Activated T-helper 1 cell treated with Interleukin-2 at 50 U/mL for 16 hours (primary cell): Measurements from ENCODE around the gene OCSTAMP.

Source experiments
- DNase-seq: peaks from one replicate; pipeline ENCODE4 v3.0.0-alpha.2; 2020; ENCODE audit warnings: low read depth

OCSTAMP gene

GRCh38 chr20:46512943-46513844 lies 37.3 kb downstream of the OCSTAMP start, which contains the start of gene ZNF334:
ZNF334 (minus strand) TSS chr20:46513559; CDS start chr20:46512102, 1,457 bp downstream.
- no peak for DNase-seq

DNA sequence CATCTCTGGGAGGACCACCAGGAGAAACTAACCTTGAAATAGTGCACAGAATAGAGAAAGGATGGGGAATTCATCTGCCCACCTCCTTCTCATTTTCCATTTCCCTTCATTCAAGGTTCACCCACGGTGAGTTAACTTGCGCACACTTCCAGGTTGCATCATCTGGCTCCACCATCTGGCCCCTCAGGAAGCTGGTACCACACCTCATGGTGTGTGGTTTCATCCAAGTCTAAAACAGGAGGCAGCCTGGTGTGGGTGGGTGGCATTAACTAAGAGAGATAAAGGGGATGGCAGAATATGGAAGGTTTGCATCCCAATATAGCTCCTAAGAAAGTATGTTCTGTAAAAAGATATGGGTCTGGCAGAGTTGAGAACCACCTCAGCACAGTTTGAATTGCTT lies 40.9 kb downstream of the OCSTAMP start:
- DNase-seq, result no peak

- DNase-seq, result no peak
Observed at GRCh38 chr20:46507760-46508407, 42.6 kb downstream of the OCSTAMP start.

- no peak for DNase-seq
Observed at GRCh38 chr20:46505506-46505905, 44.9 kb downstream of the OCSTAMP start.

DNA sequence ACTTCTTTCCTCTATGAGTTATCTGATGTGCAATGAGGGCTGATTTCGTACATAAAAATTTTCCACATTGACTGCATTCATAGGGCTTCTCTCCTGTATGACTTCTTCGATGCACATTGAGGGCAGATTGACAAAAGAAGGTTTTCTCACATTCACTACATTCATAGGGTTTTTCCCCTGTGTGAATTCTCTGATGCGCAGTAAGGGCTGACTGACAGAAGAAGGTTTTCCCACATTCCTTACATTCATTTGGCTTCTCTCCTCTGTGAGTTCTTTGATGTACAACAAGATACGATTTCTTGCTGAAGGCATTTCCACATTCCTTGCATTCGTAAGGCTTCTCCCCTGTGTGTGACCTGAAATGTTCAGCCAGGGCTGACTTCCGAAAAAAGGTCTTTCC lies 48.5 kb downstream of the OCSTAMP start:
- no peak for DNase-seq

DNA sequence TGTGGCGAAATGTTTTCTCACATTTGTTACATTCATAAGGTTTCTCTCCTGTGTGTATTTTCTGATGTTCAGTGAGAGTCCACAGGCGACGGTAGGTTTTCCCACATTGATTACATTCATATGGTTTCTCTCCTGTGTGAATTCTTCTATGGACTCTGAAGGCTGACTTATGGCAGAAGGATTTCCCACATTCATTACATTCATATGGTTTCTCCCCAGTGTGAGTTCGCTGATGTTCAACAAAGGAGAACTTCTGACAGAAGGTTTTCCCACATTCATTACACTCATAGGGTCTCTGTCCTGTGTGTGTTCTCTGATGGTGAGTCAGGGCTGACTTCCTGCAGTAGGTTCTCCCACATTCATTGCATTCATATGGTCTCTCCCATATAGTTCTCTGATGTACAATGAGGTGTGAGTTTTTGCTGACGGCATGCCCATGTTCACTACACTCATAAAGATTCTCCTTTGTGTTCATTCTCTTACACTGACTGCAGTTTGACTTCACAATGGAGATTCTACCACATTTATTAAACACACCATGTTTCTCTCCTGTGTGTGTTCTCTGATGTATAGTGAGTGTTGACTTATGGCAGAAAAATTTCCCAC lies 49.0 kb downstream of the OCSTAMP start:
- no peak for DNase-seq

DNA sequence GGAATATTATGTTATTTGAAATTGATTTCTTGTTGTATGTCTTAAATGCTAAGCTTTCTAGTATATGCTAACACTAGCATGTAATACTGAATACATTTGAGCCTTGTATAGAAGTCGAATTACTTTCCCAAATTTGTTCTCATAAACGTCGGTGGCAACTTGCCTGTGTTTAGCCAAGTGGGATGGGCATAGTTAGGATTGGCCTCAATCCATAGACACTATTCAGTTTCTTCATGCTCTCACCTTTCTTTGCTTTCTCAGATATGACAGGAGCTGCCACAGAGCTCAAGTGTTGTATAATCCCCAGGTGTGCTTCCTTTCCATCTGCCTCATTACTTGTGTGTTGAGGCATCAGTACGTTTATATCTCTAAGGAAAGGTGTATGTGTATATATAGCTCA lies 56.4 kb downstream of the OCSTAMP start:
- no peak for DNase-seq

DNA sequence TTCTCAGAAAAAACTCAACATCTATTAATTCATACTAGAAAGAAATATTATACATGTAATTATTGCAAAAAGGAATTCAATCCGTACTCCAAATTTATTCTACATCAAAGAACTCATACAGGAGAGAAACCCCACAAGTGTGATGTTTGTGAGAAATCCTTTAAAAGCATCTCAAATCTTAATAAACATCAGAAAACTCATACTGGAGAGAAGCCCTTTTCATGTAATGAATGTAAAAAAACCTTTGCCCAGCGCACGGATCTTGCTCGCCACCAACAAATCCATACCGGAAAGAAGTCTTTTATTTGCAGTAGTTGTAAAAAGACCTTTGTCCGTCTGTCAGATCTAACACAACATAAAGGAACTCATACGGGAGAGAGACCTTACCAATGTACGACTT lies 59.1 kb downstream of the OCSTAMP start:
- no peak for DNase-seq
